ENCODE results near the gene SMIM26.

SMIM26 gene

GRCh38 chr20:18587665-18588573, 20.7 kb downstream of the SMIM26 start, which contains the start of gene DTD1:
Gene DTD1 (plus strand): TSS chr20:18588054. CDS start chr20:18588073, 19 bp downstream.
- peak; percentile 80 to 92 for DNase-seq

- DNase-seq = peak in 1 of 2 donors; percentile 9
Observed at GRCh38 chr20:18588574-18588933, 21.3 kb downstream of the SMIM26 start.

GRCh38 chr20:18589941-18590674, 22.9 kb downstream of the SMIM26 start:
- DNase-seq = no peak

- DNase-seq = no peak
Observed at GRCh38 chr20:18596270-18596669, 29.0 kb downstream of the SMIM26 start.

GRCh38 chr20:18609741-18610140, 42.5 kb downstream of the SMIM26 start:
- DNase-seq = no peak

- no peak for DNase-seq
Observed at GRCh38 chr20:18611492-18611891, 44.3 kb downstream of the SMIM26 start.

GRCh38 chr20:18613553-18613952, 46.3 kb downstream of the SMIM26 start:
- no peak for DNase-seq

GRCh38 chr20:18614244-18614643, 47.0 kb downstream of the SMIM26 start:
- no peak for DNase-seq

- DNase-seq = peak in 1 of 2 donors; percentile 39
Observed at GRCh38 chr20:18615020-18615650, 47.9 kb downstream of the SMIM26 start.

Data from hippocampal formation (tissue), 2 donors.